Mucosa of rectum (tissue), 2 donors: Measurements from ENCODE around the gene ORM2.

Experiments used
- H3K27ac ChIP-seq, 2 donors: one replicate each; pipeline ENCODE4 v1.7.0; 2013; ENCODE audit warnings: inconsistent platforms in 2 of 2, low read depth in 2 of 2, low read length in 2 of 2
- H3K27me3 ChIP-seq, 2 donors: one replicate each; pipeline ENCODE4 v1.7.0; 2013; ENCODE audit warnings: low read length in 2 of 2; ENCODE audit not compliant: control insufficient read depth in 2 of 2, insufficient read depth in 2 of 2
- H3K36me3 ChIP-seq, 2 donors: one replicate each; pipeline ENCODE4 v1.7.0; 2013; ENCODE audit warnings: low read length in 2 of 2; ENCODE audit not compliant: control insufficient read depth in 2 of 2, insufficient read depth in 2 of 2
- H3K4me1 ChIP-seq, 2 donors: one replicate each; pipeline ENCODE4 v1.7.0; 2013; ENCODE audit warnings: low read length in 2 of 2, mild to moderate bottlenecking in 1 of 2; ENCODE audit not compliant: control insufficient read depth in 2 of 2, insufficient read depth in 2 of 2
- H3K4me3 ChIP-seq, 2 donors: one replicate each; pipeline ENCODE4 v1.7.0; 2013; ENCODE audit warnings: low read length in 2 of 2
- H3K9ac ChIP-seq, 2 donors: one replicate each; pipeline ENCODE4 v1.7.0; 2013; ENCODE audit warnings: low read length in 2 of 2, low read depth in 1 of 2, mild to moderate bottlenecking in 1 of 2
- H3K9me3 ChIP-seq, 2 donors: one replicate each; pipeline ENCODE4 v1.7.0; 2013; ENCODE audit warnings: low read length in 2 of 2; ENCODE audit not compliant: control insufficient read depth in 2 of 2
- donor health status: healthy.
- donor health status: Normal muscosa, but diverticular disease.

The ORM2 gene

GRCh38 chr9:114286146-114286679 lies 43.5 kb upstream of the ORM2 start:
- H3K27me3 ChIP-seq, result no peaks in the 10 kb centered on the region
- no peak overlapping the region for H3K9ac ChIP-seq
- H3K36me3 ChIP-seq, result no peaks in the 10 kb centered on the region
- H3K4me3 ChIP-seq, result no peak overlapping the region
- H3K9me3 ChIP-seq, result no peaks in the 10 kb centered on the region
- H3K27ac ChIP-seq, result no peak overlapping the region
- no peaks in the 10 kb centered on the region for H3K4me1 ChIP-seq

- H3K9me3 ChIP-seq, result no peaks in the 10 kb centered on the region
- no peak overlapping the region for H3K9ac ChIP-seq
- no peaks in the 10 kb centered on the region for H3K4me1 ChIP-seq
- no peak overlapping the region for H3K4me3 ChIP-seq
- H3K27me3 ChIP-seq, result no peaks in the 10 kb centered on the region
- peaks cover 0 to under 1% of the 10 kb centered on the region in 2 donors for H3K36me3 ChIP-seq
- no peak overlapping the region for H3K27ac ChIP-seq
Measured at GRCh38 chr9:114287001-114287762, 42.5 kb upstream of the ORM2 start.

DNA sequence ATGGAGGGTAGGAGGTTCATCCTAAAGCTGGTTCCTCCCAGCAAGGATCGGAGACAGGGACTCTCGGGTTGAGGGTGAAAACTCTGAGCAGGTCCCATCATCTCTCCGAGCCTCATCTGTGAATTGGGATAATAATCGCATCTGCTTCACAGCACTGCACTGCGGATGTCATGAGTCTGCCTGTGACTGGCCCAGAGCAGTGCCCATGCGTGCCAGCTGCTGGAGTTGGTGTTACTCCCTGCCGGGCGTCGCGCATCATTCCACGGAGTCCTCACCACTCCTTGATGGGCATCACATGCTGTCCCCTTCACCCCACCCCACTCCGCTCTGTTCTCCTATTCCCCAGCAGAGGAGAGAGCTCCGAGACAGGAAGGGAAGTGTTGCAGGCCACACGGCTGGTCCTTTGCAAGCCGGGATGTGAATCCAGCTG lies 41.9 kb upstream of the ORM2 start:
- no peaks in the 10 kb centered on the region for H3K27me3 ChIP-seq
- no peak overlapping the region for H3K9ac ChIP-seq
- H3K4me3 ChIP-seq, result no peak overlapping the region
- no peaks in the 10 kb centered on the region for H3K4me1 ChIP-seq
- H3K9me3 ChIP-seq, result no peaks in the 10 kb centered on the region
- peaks cover 0 to 3% of the 10 kb centered on the region in 2 donors for H3K36me3 ChIP-seq
- no peak overlapping the region for H3K27ac ChIP-seq

GRCh38 chr9:114288193-114289091 lies 41.2 kb upstream of the ORM2 start:
- Histone ChIP-seq H3K27me3 (no peaks in the 10 kb centered on the region), H3K36me3 (peaks cover 0 to 3% of the 10 kb centered on the region in 2 donors), H3K4me3 (no peak overlapping the region), H3K9ac (no peak overlapping the region), H3K9me3 (no peaks in the 10 kb centered on the region), H3K27ac (no peak overlapping the region), H3K4me1 (no peaks in the 10 kb centered on the region)

DNA sequence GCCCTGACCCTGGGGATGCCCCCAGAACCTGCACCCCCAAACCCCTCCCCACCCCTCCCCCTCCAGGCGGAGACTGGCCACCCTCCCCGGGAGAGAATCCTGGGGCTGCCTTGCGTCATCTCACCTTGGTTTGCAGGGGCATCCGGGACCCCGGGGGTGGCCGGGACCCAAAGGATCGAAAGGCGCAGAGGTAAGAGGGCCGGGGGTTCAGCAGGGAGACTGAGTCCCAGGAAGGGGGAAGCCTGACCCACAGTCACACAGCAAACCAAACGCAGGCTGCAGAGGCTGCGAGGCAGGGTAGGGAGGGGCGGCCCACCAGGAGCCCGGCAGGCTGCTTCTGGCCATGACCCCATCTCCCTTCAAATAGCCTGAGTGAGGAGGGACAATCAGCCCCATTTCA lies 40.6 kb upstream of the ORM2 start:
- Histone ChIP-seq H3K36me3 (peaks cover 0 to 3% of the 10 kb centered on the region in 2 donors), H3K4me1 (no peaks in the 10 kb centered on the region)

GRCh38 chr9:114289571-114290481 lies 39.8 kb upstream of the ORM2 start:
- H3K27me3 ChIP-seq, result no peaks in the 10 kb centered on the region
- H3K9me3 ChIP-seq, result peaks cover 0 to 1% of the 10 kb centered on the region in 2 donors
- H3K9ac ChIP-seq, result no peak overlapping the region
- H3K4me3 ChIP-seq, result no peak overlapping the region
- no peak overlapping the region for H3K27ac ChIP-seq
- H3K36me3 ChIP-seq, result peaks cover 0 to 3% of the 10 kb centered on the region in 2 donors
- H3K4me1 ChIP-seq, result no peaks in the 10 kb centered on the region

More for the DNA sequence above, 40.6 kb upstream of the ORM2 start:
- no peaks in the 10 kb centered on the region for H3K9me3 ChIP-seq
- no peak overlapping the region for H3K9ac ChIP-seq
- no peak overlapping the region for H3K4me3 ChIP-seq
- no peaks in the 10 kb centered on the region for H3K27me3 ChIP-seq
- H3K27ac ChIP-seq, result no peak overlapping the region

- no peak overlapping the region for H3K4me3 ChIP-seq
- H3K9ac ChIP-seq, result no peak overlapping the region
- H3K9me3 ChIP-seq, result peaks cover 0 to 5% of the 10 kb centered on the region in 2 donors
- no peak overlapping the region for H3K27ac ChIP-seq
- H3K36me3 ChIP-seq, result peaks cover 0 to 3% of the 10 kb centered on the region in 2 donors
- no peaks in the 10 kb centered on the region for H3K4me1 ChIP-seq
- no peaks in the 10 kb centered on the region for H3K27me3 ChIP-seq
Measured at GRCh38 chr9:114290561-114290986, 39.1 kb upstream of the ORM2 start.

DNA sequence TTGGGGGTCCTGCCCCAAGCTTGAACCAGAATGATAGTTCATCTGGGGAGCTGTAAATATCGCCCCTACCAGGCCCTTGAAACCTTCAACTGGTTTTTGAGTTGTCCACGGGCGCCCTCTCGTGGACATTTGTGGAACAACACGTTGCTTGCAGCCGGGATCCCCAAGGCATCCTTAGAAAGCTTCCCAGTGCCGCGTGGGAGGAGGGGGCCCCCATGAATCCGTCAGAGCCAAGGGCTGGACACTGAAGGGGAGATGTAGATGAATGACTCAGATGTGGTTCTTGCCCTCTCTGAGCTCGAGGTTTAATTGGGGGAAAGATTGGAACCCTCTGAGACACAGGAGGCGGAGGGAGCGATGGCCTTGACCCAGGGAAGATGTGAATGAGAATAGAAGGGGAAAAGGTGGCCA lies 38.6 kb upstream of the ORM2 start:
- H3K4me3 ChIP-seq, result no peak overlapping the region
- peaks cover 0 to 3% of the 10 kb centered on the region in 2 donors for H3K36me3 ChIP-seq
- H3K9ac ChIP-seq, result no peak overlapping the region
- no peaks in the 10 kb centered on the region for H3K27me3 ChIP-seq
- H3K4me1 ChIP-seq, result no peaks in the 10 kb centered on the region
- H3K27ac ChIP-seq, result no peak overlapping the region
- peaks cover 0 to 5% of the 10 kb centered on the region in 2 donors for H3K9me3 ChIP-seq

DNA sequence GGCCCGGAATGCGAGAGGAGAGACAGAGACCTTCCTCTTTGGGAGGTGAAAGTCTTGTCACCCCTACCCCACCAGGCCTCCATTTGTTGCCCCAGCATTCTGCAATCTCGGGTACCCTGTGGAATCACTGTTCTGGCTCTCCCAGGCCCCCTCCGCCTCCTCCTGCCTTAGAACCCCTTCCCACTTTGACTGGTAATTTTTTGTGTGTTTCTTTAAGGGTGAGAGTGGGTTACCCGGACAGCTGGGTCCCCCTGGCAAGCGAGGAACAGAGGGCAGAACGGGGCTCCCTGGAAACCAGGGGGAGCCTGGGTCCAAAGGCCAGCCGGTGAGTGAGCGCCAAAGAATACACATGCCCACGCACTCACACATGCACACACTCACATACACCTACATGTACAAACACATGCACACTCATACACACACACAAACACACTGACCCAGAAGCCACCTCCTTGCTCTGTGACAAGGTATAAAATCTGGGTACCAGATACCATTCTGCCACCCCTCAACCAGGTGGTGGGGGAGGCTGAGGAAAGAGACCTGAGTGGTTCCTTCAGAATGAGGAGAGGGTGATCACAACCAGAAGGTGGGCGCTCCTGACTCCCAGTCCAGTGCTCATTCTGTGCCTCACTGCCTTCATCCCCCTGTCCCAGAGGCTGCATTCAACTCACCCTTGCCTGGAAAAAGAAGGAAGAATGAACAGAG lies 37.6 kb upstream of the ORM2 start:
- Histone ChIP-seq H3K9me3 (peaks cover 0 to 5% of the 10 kb centered on the region in 2 donors), H3K27ac (no peak overlapping the region), H3K4me1 (no peaks in the 10 kb centered on the region), H3K9ac (no peak overlapping the region), H3K27me3 (no peaks in the 10 kb centered on the region), H3K36me3 (peaks cover 0 to 3% of the 10 kb centered on the region in 2 donors), H3K4me3 (no peak overlapping the region)
